Thymus (tissue), 11 donors: ENCODE results near the gene PARD3B. TPM values are rescaled to one million over a fixed set of nuclear protein-coding genes. Genes with fewer than 3 reads are reported as not detected.
"Not testable (repeated sequence)": the region's sequence is repeated elsewhere in the genome, so short reads cannot be mapped to it uniquely, and the experiment has no call there.

Experiments used
- DNase-seq, 9 donors: peaks; one replicate each; pipeline ENCODE4 v3.0.0-alpha.2; 2013; ENCODE audit warnings: low spot score in 9 of 9, low read depth in 6 of 9, missing footprints in 1 of 9
- H3K27ac ChIP-seq, 2 donors: one replicate each; pipeline ENCODE4 v1.5.1; 2013; ENCODE audit warnings: control low read depth in 1 of 2, low read depth in 1 of 2, low read length in 1 of 2, mild to moderate bottlenecking in 1 of 2, moderate library complexity in 1 of 2
- H3K27me3 ChIP-seq, 2 donors: one replicate each; pipeline ENCODE4 v1.5.1; 2013; ENCODE audit warnings: low read length in 1 of 2; ENCODE audit not compliant: control insufficient read depth in 2 of 2, insufficient read depth in 1 of 2
- H3K36me3 ChIP-seq, 2 donors: one replicate each; pipeline ENCODE4 v1.5.1; 2013; ENCODE audit warnings: low read length in 1 of 2, mild to moderate bottlenecking in 1 of 2, moderate library complexity in 1 of 2; ENCODE audit not compliant: control insufficient read depth in 2 of 2, insufficient read depth in 2 of 2
- H3K4me1 ChIP-seq, 2 donors: one replicate each; pipeline ENCODE4 v1.5.1; 2013; ENCODE audit warnings: low read length in 2 of 2; ENCODE audit not compliant: control insufficient read depth in 2 of 2, insufficient read depth in 2 of 2
- H3K4me3 ChIP-seq, 2 donors: one replicate each; pipeline ENCODE4 v1.5.1; 2013; ENCODE audit warnings: low read length in 2 of 2, control low read depth in 1 of 2, mild to moderate bottlenecking in 1 of 2
- H3K9me3 ChIP-seq, 2 donors: one replicate each; pipeline ENCODE4 v1.5.1; 2013; ENCODE audit warnings: low read length in 1 of 2, mild to moderate bottlenecking in 1 of 2; ENCODE audit not compliant: control insufficient read depth in 2 of 2, insufficient read depth in 1 of 2
- WGBS: extraction: QIAGEN DNeasy Blood & Tissue Kit; methylation state at CpG from one replicate; pipeline ENCODE4 v1.1.7; 2013; 5-methylcytosine and 5-hydroxymethylcytosine counted together
- polyA plus RNA-seq: library from polyadenylated mRNA; stranded (reverse); fragments of 200-250 nt; gene quantifications from one replicate; pipeline ENCODE4 v1.2.3, GENCODE V29; 2013
- total RNA-seq: library from RNA; stranded (reverse); fragments of 120-200 nt; gene quantifications from one replicate; pipeline ENCODE4 v1.2.4, GENCODE V29; 2013
- donor health status: healthy.

PARD3B gene
- total and polyA plus RNA-seq, 2 donors, result 1.0 to 2.4 TPM

GRCh38 chr2:205216092-205216491 lies 670.8 kb downstream of the PARD3B start:
- no peaks in the 10 kb centered on the region for H3K9me3 ChIP-seq
- no peaks in the 10 kb centered on the region for H3K27me3 ChIP-seq
- DNase-seq, result no peak
- no peak overlapping the region for H3K4me3 ChIP-seq
- no peaks in the 10 kb centered on the region for H3K36me3 ChIP-seq
- no peaks in the 10 kb centered on the region for H3K4me1 ChIP-seq
- 83% methylated on average over 5 of the region's 5 CpGs for WGBS
- H3K27ac ChIP-seq, result no peak overlapping the region

- H3K27ac ChIP-seq, result no peak overlapping the region
- no peak for DNase-seq
- no peaks in the 10 kb centered on the region for H3K36me3 ChIP-seq
- no peaks in the 10 kb centered on the region for H3K9me3 ChIP-seq
- WGBS, result 84% methylated on average over 5 of the region's 5 CpGs
- no peaks in the 10 kb centered on the region for H3K4me1 ChIP-seq
- H3K27me3 ChIP-seq, result no peaks in the 10 kb centered on the region
- H3K4me3 ChIP-seq, result no peak overlapping the region
These were observed 671.3 kb downstream of the PARD3B start for GRCh38 chr2:205216580-205216979.

GRCh38 chr2:205217004-205217403 lies 671.7 kb downstream of the PARD3B start:
- no peak overlapping the region for H3K4me3 ChIP-seq
- WGBS, result 90% methylated on average over 1 of the region's 1 CpG
- DNase-seq, result no peak
- no peak overlapping the region for H3K27ac ChIP-seq
- no peaks in the 10 kb centered on the region for H3K9me3 ChIP-seq
- H3K27me3 ChIP-seq, result no peaks in the 10 kb centered on the region
- no peaks in the 10 kb centered on the region for H3K4me1 ChIP-seq
- no peaks in the 10 kb centered on the region for H3K36me3 ChIP-seq

- 71% methylated on average over 3 of the region's 3 CpGs for WGBS
- H3K4me3 ChIP-seq, result no peak overlapping the region
These were observed 672.8 kb downstream of the PARD3B start for GRCh38 chr2:205218056-205218455.

GRCh38 chr2:205218816-205219215 lies 673.5 kb downstream of the PARD3B start:
- not testable (repeated sequence) for H3K27me3 ChIP-seq, H3K4me1 ChIP-seq, DNase-seq, H3K9me3 ChIP-seq, H3K27ac ChIP-seq, H3K36me3 ChIP-seq, H3K4me3 ChIP-seq
- WGBS, result 97% methylated on average over 5 of the region's 5 CpGs

More at GRCh38 chr2:205218056-205218455, 672.8 kb downstream of the PARD3B start:
- H3K27ac ChIP-seq, result no peak overlapping the region
- no peak for DNase-seq
- no peaks in the 10 kb centered on the region for H3K4me1 ChIP-seq
- H3K36me3 ChIP-seq, result no peaks in the 10 kb centered on the region
- H3K27me3 ChIP-seq, result no peaks in the 10 kb centered on the region
- no peaks in the 10 kb centered on the region for H3K9me3 ChIP-seq

GRCh38 chr2:205220559-205220958 lies 675.3 kb downstream of the PARD3B start:
- 83% methylated on average over 3 of the region's 3 CpGs for WGBS
- no peaks in the 10 kb centered on the region for H3K4me1 ChIP-seq
- H3K9me3 ChIP-seq, result no peaks in the 10 kb centered on the region
- no peak overlapping the region for H3K4me3 ChIP-seq
- no peak for DNase-seq
- H3K27ac ChIP-seq, result no peak overlapping the region
- H3K36me3 ChIP-seq, result no peaks in the 10 kb centered on the region
- no peaks in the 10 kb centered on the region for H3K27me3 ChIP-seq

- Histone ChIP-seq H3K27me3 (no peaks in the 10 kb centered on the region), H3K9me3 (peaks cover 0 to 4% of the 10 kb centered on the region in 2 donors), H3K36me3 (no peaks in the 10 kb centered on the region), H3K4me1 (no peaks in the 10 kb centered on the region), H3K27ac (no peak overlapping the region), H3K4me3 (no peak overlapping the region)
- no peak for DNase-seq
- 99% methylated on average over 3 of the region's 3 CpGs for WGBS
These were observed 686.8 kb downstream of the PARD3B start for GRCh38 chr2:205232086-205232485.

GRCh38 chr2:205235434-205235833 lies 690.2 kb downstream of the PARD3B start:
- no peak for DNase-seq
- H3K4me3 ChIP-seq, result no peak overlapping the region
- H3K27ac ChIP-seq, result no peak overlapping the region
- 96% methylated on average over 1 of the region's 1 CpG for WGBS
- H3K27me3 ChIP-seq, result no peaks in the 10 kb centered on the region
- H3K36me3 ChIP-seq, result no peaks in the 10 kb centered on the region
- H3K9me3 ChIP-seq, result no peaks in the 10 kb centered on the region
- H3K4me1 ChIP-seq, result no peaks in the 10 kb centered on the region

GRCh38 chr2:205237524-205237923 lies 692.2 kb downstream of the PARD3B start:
- WGBS, result 92% methylated on average over 3 of the region's 3 CpGs
- no peak overlapping the region for H3K27ac ChIP-seq
- DNase-seq, result no peak
- no peak overlapping the region for H3K4me3 ChIP-seq
- no peaks in the 10 kb centered on the region for H3K36me3 ChIP-seq
- H3K4me1 ChIP-seq, result no peaks in the 10 kb centered on the region
- no peaks in the 10 kb centered on the region for H3K27me3 ChIP-seq
- no peaks in the 10 kb centered on the region for H3K9me3 ChIP-seq

GRCh38 chr2:205245001-205245400 lies 699.7 kb downstream of the PARD3B start:
- Histone ChIP-seq H3K36me3 (no peaks in the 10 kb centered on the region), H3K27me3 (no peaks in the 10 kb centered on the region), H3K9me3 (no peaks in the 10 kb centered on the region), H3K4me1 (no peaks in the 10 kb centered on the region), H3K27ac (no peak overlapping the region), H3K4me3 (no peak overlapping the region)
- WGBS, result 98% methylated on average over 3 of the region's 3 CpGs
- DNase-seq, result no peak
